GM21717 (cell line): ENCODE results near the gene RILPL2.
"Not testable (repeated sequence)": the region's sequence is repeated elsewhere in the genome, so short reads cannot be mapped to it uniquely, and the experiment has no call there.

Experiments used
- ATAC-seq: cut with Tn5 transposase; IDR thresholded peaks from one replicate; pipeline ENCODE4 v1.9.1; 2021; ENCODE audit warnings: mild to moderate bottlenecking, moderate library complexity; ENCODE audit not compliant: unreplicated experiment

Gene RILPL2

DNA sequence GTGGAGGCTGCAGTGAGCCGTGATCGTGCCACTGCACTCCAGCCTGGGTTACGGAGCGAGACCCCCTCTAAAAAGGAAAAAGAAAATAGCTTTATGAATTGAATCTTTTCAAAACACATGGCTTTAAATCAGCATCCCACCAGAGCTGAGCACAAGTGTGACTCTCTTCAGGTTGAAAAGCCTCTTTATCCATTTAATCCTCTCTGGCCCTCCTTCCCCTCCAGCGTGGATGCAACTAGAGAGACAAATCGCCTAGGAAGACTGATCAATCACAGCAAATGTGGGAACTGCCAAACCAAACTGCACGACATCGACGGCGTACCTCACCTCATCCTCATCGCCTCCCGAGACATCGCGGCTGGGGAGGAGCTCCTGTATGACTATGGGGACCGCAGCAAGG, 29.2 kb downstream of the RILPL2 start:
- ATAC-seq, result not testable (repeated sequence)

DNA sequence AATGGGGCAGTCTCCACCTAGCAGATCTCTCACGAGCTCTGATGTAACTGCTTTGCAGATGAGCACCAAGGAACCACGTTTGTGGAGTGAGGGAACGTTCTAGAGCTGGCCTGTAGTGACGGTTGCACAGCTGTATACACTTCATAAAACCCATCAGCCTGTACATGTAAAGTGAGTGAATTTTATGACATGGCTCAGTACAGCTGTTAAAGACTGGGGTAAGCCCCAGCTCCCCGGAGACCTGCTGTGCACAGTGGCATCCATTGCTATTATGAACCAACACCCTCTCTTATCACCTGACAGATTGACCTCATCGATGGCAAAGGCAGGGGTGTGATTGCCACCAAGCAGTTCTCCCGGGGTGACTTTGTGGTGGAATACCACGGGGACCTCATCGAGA, 31.9 kb downstream of the RILPL2 start:
- ATAC-seq, result no peak

DNA sequence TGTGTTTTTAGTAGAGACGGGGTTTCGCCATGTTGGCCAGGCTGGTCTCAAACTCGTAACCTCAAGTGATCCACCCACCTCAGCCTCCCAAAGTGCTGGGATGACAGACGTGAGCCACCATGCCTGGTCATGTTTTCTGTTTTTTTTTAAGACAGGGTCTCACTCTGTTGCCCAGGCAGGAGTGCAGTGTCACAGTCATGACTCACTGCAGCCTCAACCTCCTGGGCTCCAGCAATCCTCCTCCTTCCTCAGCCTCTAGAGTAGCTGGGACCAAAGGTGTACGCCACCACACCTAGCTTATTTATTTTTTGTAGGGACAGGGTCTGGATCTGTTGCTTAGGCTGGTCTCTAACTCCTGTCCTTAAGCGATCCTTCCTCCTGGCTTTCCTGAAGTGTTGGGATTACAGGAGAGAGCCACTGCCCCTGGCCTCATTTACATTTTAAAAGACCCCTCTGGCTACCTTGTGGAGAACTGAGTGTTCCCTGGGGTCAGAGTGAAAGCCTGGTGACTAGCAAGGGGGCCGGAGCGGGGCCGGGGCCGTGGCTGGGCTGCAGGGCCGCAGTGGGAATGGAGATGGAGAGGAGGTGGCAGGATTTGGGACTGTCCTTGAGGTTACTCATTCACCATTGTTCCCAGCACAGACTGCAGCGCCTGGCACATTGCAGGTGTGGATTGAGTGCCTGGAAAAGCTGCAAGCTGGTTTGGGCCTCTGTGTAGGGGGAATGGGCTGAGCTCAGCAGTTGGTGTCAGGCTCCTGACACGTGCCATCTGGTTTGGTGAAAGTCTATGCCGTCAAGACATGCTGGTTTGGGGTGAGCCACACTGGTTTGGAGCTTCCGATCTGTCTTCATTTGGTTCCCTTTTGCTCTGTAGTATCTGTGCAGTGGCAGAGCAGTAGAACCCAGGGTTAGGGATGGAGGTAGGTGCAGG, 34.5 kb downstream of the RILPL2 start:
- no peak for ATAC-seq

DNA sequence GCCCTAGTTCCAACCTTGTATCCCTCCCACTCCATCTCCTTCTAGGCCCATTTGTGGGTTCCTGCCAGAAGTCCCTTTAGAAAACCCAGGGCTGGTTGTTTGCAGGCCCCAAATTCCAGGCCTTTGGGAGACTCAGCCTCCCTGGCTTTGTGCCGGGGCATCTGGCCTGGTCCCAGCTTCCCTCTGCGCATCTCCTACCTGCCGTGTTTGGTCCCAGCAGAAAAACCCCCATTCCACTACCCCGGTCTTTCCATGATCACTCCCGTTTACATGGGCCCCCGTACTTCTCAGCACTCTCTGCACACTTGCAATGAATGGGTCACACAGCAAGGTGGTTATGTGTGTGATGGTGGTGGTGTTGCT, 37.2 kb downstream of the RILPL2 start:
- ATAC-seq, result no peak

DNA sequence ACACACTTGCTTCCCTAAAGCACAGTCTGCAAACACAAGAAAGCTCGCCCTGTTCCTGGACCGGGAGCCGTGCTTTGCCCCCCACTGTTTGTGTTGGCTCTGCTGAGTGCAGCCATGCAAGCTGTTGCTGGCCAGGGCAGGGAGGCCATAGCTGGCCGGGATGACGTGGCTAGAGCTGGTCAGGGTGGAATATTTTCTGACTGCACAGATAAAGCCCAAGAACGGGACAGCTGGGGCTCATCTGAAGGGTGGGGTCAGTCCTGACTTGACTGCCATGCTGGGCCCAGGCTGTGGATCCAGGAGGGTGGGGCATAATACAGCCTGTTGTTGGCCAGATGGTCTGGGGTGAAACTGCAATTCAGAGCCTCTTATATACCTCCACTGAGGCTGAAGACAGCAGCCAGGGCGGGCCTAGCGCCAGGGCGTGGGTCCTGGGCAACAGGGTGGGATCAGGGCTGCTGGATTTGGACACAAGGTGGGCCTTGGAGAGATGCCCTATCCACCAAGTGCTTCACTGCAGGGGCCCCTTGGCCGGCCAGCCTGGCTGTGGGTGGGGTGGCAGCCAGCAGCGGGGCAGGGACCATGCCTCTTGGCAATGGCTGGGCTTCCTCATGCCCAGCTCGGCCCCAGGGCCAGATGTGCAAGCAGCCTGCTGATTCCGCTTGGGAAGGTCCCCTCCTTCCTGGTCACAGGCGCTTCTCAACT, 37.8 kb downstream of the RILPL2 start:
- ATAC-seq, result no peak

DNA sequence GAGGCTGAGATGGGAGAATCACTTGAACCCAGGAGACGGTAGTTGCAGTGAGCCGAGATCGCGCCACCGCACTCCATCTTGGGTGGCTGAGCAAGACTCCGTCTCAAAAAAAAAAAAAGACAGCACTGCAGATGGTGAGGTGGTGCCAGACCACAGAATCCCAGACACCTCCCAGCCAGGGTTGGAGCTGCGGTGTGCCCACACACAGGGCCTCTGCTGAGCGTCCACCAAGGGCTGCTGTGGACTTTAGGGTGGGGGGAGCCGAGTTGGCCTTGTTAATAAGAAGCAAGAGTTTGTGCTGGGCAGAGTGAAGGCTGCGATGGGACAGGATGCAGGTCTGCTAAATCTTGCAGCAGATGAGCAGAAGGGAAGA, 38.3 kb downstream of the RILPL2 start:
- no peak for ATAC-seq

DNA sequence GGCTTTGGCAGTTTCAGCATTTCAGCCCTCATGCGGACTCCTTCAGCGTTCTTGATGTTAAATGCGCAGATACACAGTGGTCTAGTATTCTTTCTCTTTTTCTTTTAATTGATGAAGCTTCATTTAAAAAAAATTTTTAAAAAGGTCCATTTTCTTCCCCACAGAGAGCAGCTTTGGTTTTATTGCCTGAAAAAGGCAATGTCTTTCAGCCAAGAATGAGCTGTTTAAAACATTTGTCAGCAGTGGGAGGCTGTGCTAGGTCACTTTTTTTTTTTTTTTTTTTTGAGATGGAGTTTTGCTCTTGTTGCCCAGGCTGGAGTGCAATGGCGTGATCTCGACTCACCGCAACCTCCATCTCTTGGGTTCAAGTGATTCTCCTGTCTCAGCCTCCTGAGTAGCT, 39.1 kb downstream of the RILPL2 start:
- no peak for ATAC-seq

DNA sequence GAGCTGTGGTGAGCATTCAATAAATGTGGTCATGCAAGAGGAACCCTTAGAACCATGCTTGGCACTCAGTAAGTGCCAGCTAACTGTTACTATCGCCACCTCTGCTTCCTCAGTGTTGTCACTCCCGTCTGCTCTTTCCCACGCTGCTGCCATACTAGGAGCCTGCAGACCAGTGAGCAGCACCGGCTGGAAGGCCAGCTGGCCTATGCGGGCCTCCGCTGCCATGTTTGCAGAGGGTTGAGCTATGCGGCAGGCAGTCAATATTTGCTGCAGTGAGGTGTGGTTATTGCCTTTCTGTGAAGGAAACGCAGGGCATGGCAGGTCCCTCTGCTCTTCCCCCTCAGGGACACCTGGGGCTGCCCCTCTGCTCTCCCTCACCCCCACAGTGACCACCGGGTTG, 39.5 kb downstream of the RILPL2 start:
- ATAC-seq, result no peak

DNA sequence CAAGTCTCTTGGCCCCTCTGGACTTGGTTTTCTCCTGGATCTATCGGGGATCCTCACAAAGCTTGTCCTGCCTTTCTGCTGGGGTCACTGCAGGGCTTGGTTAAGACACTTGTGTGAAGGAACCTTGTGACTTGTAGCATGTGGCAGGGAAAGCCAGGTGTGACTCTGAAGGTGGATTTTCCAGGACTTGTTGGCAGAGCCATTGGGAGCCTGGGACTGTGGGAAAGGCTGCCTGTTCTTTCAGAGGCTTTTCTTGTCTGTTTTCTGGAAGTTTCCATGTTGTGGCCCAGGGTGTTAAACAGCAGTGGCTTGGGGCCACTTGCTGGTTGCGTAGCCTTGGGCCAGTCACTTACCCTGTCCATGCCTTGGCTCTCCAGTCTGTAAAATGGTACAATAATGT, 39.9 kb downstream of the RILPL2 start:
- no peak for ATAC-seq

DNA sequence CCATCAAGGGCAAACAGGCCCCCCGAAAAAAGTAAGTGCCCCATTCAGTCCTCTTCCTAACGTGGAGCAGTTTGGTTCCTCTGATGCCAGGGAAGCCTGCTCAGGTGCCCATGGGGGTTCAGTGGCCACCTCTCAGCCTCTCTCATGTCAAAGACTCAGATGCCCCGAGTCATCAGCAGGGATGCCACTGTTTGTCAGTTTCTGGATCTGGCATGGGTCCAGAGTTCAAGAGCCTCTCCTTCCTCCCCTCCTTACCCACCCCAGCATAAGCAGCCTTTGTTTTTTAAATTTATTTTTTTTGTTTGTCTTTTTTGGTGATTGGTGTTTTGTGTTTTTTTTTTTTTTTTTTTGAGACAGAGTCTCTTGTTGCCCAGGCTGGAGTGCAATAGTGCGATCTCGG, 41.2 kb downstream of the RILPL2 start:
- ATAC-seq, result no peak

DNA sequence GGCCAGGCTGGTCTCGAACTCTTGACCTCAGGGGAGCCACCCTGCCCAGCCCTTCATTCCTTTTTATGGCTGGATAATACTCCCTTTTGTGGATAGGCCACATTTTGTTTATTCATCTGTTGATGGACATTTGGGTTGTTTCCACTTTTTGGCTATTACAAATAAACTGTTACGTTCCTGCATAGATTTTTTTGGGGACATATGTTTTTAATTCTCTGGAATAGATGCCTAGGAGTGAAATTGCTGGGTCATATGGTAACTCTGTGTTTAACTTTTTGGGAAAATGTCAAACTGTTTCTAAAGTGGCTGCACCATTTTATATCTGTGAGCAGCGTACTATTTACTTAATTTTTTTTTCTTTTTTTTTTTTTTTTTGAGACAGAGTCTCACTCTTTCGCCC, 42.7 kb downstream of the RILPL2 start:
- ATAC-seq, result no peak

DNA sequence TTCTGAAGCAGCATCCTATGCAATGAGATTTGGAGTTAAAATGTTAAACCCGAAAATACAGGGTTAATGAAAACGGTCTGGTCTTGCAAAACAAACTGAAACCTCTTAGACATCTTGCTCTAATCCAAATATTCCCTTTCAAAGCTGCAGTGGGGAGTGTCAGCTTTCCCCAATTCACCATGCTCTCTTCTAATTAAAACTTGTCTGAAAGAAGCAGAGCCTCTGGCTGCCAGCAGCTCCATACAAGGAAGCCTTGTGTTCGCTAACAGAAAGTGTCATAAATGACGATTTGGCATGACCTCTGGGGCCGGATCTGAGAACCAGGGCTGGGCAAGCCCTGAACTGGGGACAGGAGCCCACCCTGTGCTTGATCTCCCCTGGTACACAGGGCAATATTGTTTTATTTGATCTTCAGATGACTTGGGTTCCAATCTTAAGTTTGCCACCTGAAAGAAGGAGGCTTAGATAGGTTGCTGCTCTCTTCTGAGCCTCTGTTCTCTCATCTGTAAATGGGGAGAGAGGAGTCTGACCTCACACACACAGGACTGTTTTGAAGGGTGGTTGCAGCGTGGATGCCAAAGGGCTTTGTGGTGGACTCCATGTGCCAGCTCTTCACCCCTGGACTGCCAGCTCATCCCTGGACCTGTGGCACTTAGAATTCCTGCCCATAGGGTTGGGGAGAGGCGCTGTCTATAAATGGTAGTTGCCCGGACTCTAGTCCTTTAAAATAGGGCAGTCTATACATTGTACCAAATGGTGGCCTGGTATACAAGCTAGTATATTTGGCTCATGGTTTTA, 44.7 kb downstream of the RILPL2 start:
- ATAC-seq, result no peak

DNA sequence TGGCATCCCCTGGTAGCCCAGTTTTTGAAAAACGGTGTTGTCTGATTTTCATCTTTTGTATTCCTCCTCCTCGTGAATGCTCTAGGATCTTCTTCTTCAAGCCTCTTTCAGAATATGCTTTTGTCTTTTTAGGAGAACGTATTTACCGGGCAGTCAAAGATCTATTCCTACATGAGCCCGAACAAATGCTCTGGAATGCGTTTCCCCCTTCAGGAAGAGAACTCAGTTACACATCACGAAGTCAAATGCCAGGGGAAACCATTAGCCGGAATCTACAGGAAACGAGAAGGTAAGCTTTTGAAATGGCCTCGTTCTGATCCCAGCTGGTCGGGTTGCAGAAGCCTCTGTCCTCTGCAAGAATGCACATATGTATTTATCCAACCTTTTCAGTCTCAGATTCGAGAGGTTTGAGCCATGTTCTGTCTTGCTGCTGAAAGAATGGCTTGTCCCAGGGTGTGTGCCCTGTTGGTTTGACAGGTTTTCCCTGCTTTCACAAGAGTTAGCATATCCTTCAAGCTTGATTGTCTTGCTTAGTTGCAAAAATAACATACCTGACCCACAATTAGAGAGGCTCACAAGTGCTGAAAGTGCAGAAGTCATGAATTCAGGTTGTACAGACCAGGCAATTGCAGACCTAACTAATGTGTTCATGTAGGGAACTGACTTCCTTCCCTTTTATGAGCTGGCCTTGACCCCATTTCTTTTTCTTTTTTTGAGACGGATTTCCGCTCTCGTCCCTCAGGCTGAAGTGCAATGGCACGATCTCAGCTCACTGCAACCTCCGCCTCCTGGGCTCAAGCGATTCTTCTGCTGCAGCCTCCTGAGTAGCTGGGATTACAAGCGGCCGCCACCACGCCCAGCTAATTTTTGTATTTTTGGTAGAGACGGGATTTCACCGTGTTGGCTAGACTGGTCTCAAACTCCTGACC, 45.7 kb downstream of the RILPL2 start:
- no peak for ATAC-seq

DNA sequence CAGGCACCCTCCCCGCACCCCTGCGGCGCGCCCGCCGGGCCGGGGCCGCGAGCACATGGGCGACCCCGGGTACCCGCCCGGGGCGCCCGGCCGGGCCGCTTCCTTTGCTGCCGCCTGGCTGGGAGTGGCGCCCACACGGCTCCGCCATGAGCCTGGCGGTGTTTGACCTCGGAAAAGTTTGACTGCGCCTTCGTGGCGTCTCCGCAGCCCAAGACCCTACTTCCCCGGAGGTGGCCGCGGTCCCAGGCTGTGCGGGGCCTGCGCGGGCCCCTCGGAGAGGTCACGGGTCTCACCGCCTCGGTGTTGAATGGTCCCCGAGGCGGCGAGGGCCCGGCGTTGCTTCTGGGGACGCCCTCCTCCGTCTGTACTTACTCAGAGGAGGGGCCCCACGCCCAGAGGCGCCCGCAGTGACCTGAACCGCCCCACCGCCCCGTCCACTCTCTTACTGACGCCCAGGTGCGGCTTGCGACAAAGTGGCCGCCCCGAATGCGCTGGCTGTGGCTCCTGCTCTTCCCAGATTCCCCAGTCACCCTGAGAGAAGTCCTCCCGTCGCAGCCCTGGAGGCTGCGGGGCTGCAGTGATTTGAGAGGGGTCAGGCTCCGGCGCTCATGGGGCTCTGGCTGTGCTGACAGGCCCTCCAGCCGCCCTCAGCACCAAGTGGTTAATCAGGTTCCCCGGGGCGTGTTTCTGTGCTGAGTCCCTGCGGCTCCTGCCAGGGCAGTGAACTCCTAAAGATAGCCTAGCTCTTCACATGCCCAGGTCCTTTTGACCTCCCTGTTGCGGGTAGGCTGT, 46.7 kb downstream of the RILPL2 start:
- no peak for ATAC-seq

DNA sequence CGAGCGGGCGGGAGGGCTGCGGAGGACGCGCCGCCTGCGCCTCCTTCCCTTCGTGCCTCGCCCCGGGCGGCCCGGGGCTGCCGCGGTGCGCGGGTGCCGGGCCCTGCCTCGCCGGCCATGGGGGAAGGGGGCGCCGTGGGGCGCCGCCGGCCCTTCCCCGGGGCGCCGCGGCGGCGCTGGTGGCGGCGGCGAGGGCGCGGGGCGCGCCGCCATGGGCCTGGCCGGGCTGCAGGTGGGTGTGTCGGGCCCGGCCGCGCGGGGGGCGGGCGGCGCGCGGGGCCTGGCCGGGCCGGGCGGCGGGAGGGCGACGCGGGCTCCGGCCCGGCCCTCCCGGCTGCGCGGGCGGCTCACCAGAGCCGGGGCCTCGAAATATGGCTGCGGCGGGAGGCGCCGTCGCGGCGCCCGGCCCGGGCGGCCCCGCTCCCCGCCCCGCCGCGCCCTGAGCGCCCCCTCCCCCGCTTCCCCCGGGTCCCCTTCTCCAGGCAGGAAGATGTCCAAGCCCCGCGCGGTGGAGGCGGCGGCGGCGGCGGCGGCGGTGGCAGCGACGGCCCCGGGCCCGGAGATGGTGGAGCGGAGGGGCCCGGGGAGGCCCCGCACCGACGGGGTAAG, 47.4 kb downstream of the RILPL2 start:
- ATAC-seq, result no peak

DNA sequence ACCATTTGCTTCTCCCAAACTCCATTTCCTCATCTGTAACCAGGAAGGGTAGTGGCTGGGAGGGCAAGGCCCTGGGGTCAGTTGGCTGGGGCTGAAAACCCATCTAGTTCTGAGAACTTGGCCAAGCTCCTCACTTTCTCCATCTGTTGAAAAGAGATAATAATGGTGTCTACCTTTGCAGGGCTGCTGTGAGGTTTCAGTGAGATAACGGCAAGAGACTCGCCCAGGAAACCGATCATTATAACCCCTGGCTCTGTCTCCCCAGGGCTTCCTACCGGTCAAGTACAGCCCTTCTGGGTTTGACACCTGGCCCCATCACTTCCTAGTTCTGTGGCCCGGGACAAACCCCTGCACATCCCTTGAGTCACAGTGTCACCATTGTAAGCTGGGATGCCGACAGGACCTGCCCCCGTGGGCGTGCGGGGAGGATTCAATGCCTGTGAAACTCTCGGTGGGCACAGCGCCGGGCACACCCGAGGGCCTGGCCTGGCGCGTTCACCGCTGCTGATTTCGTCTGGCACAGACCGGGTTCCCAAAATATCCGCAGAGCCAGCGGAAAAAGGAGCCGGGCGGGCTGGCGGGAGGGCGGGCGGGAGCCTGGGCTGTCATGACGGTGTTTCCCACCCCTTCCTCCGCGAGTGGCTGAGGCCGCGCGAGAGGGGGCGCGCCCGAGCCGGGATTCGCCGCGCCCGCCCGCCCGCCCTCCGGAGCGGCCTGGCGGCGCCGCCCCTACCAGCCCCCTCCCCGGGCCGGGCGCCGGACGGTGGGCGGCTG, 48.1 kb downstream of the RILPL2 start:
- peak; percentile 33 for ATAC-seq

DNA sequence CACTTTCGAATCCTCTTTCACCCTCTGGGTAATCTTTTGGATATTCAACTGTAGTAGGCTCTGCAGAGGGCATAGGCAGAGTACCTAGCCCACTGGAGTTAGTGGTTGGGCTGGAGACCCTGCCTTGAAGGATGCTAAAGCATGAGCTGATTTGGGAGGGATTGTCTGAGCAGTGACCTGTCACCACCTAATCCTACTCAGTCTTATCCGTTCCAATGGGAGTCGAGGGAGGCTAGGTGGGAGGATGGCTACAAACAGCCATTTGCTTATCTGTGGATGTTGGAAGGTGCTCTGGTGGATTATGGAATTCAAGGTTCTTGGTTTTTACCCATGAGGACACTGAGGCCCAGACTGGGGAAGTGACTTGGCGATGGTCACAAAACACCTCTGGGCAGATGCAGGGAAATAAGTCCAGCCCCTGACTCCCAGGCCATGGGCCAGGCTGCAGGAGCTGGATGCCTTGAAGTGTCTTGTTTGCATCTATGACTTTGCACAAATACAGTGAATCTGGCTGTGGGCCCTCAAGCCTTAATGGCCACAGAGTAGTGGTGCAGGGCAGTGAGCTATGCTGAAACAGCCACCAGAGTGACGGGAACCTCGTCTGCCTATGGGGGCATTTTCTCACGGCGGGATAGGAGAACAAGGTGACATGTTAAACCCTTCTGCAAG, 48.8 kb downstream of the RILPL2 start:
- ATAC-seq, result no peak

DNA sequence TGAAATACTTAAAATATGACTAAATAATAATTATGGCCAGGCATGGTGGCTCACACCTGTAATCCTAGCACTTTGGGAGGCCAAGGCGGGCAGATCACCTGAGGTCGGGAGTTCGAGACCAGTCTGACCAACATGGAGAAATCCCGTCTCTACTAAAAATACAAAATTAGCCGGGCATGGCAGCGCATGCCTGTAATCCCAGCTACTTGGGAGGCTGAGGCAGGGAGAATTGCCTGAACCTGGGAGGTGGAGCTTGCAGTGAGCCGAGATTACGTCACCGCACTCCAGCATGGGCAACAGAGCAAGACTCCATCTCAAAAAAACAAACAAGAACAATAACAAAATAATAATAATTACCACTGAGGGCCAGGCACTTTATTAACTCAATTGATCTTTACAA, 50.9 kb downstream of the RILPL2 start:
- not testable (repeated sequence) for ATAC-seq
